HEK293 (cell line): ENCODE results near the gene STRBP.

Source experiments
- CTCF ChIA-PET: fragments of 350-600 bp; formaldehyde crosslinking; extraction: SDS; loops from one replicate; lab custom pipeline; 2021; ENCODE audit warnings: antibody characterized with exemption; lab: Yijun Ruan, JAX
- POLR2A ChIA-PET: fragments of 300-600 bp; formaldehyde crosslinking; extraction: SDS; loops from one replicate; lab custom pipeline; 2020; ENCODE audit warnings: antibody characterized with exemption, inconsistent platforms; lab: Yijun Ruan, JAX
- H3K27ac ChIP-seq: fragments of 200-500 bp; sonication (Bioruptor generic); 2 replicates; pipeline ENCODE4 v1.5.1; 2014; ENCODE audit warnings: low read depth, low read length, control low read depth, inconsistent platforms; ENCODE audit errors: extremely low read depth
- H3K36me3 ChIP-seq, 2 experiments: fragments of 200-500 bp in 1 of 2; sonication (Bioruptor generic) in 1 of 2; 1 replicate in 1 of 2; 2 replicates in 1 of 2; pipeline ENCODE4 v1.5.1; 2014 to 2017; ENCODE audit warnings: inconsistent platforms in 2 of 2, low read length in 2 of 2; ENCODE audit not compliant: control insufficient read depth in 2 of 2, insufficient read depth in 1 of 2
- H3K4me1 ChIP-seq: fragments of 200-500 bp; sonication (Bioruptor generic); 2 replicates; pipeline ENCODE4 v1.5.1; 2014; ENCODE audit warnings: mild to moderate bottlenecking, low read length, inconsistent platforms; ENCODE audit not compliant: control insufficient read depth, insufficient read depth
- H3K4me3 ChIP-seq: 2 replicates; pipeline ENCODE4 v1.5.1; 2011; ENCODE audit warnings: low read depth, mild to moderate bottlenecking, control low read depth, low read length, moderate library complexity
- H3K9me3 ChIP-seq: fragments of 200-500 bp; sonication (Bioruptor generic); 2 replicates; pipeline ENCODE4 v1.5.1; 2014; ENCODE audit warnings: low read depth, low read length, inconsistent platforms; ENCODE audit not compliant: control insufficient read depth, insufficient read depth
- GLIS2 ChIP-seq: fragments of 450-650 bp; formaldehyde crosslinking; IDR thresholded peaks from 2 replicates; pipeline ENCODE4 v1.5.1; 2016; ENCODE audit warnings: missing biosample characterization, missing genetic modification characterization
- MEIS1 ChIP-seq: sonication (generic); formaldehyde crosslinking; IDR thresholded peaks from 2 replicates; pipeline ENCODE4 v1.8.1; 2022; ENCODE audit warnings: missing genetic modification reagents, mild to moderate bottlenecking, borderline replicate concordance
- PRDM2 ChIP-seq: fragments of 450-650 bp; formaldehyde crosslinking; IDR thresholded peaks from 2 replicates; pipeline ENCODE4 v1.5.1; 2016; ENCODE audit warnings: missing biosample characterization, missing genetic modification characterization, borderline replicate concordance
- ZBTB1 ChIP-seq: fragments of 450-650 bp; formaldehyde crosslinking; IDR thresholded peaks from 2 replicates; pipeline ENCODE4 v1.5.1; 2016; ENCODE audit warnings: missing biosample characterization, missing genetic modification characterization
- ZBTB7A ChIP-seq: fragments of 450-650 bp; formaldehyde crosslinking; IDR thresholded peaks from 2 replicates; pipeline ENCODE4 v1.5.1; 2016; ENCODE audit warnings: low read depth, missing biosample characterization, missing genetic modification characterization
- ZFP3 ChIP-seq: fragments of 450-650 bp; formaldehyde crosslinking; IDR thresholded peaks from 2 replicates; pipeline ENCODE4 v1.5.1; 2016; ENCODE audit warnings: low read depth, missing biosample characterization, missing genetic modification characterization
- ZNF157 ChIP-seq: fragments of 450-650 bp; formaldehyde crosslinking; IDR thresholded peaks from 2 replicates; pipeline ENCODE4 v1.5.1; 2016; ENCODE audit warnings: missing biosample characterization, missing genetic modification characterization
- ZNF169 ChIP-seq: fragments of 450-650 bp; formaldehyde crosslinking; IDR thresholded peaks from 2 replicates; pipeline ENCODE4 v1.5.1; 2016; ENCODE audit warnings: missing biosample characterization, missing genetic modification characterization
- ZNF214 ChIP-seq: fragments of 450-650 bp; formaldehyde crosslinking; IDR thresholded peaks from 2 replicates; pipeline ENCODE4 v1.5.1; 2017; ENCODE audit warnings: missing biosample characterization, mild to moderate bottlenecking, missing genetic modification characterization, borderline replicate concordance
- ZNF248 ChIP-seq: fragments of 450-650 bp; formaldehyde crosslinking; IDR thresholded peaks from 2 replicates; pipeline ENCODE4 v1.5.1; 2017; ENCODE audit warnings: missing biosample characterization, missing genetic modification characterization
- ZNF341 ChIP-seq: fragments of 450-650 bp; formaldehyde crosslinking; IDR thresholded peaks from 2 replicates; pipeline ENCODE4; 2016; ENCODE audit warnings: low read depth, missing biosample characterization, missing genetic modification characterization
- ZNF449 ChIP-seq: fragments of 450-650 bp; formaldehyde crosslinking; IDR thresholded peaks from 2 replicates; pipeline ENCODE4 v1.5.1; 2017; ENCODE audit warnings: missing biosample characterization, mild to moderate bottlenecking, missing genetic modification characterization, moderate library complexity
- ZNF513 ChIP-seq: fragments of 450-650 bp; IDR thresholded peaks from 2 replicates; pipeline ENCODE4 v1.5.1; 2018; ENCODE audit warnings: missing biosample characterization, missing genetic modification characterization
- ZNF529 ChIP-seq: fragments of 450-650 bp; formaldehyde crosslinking; IDR thresholded peaks from 2 replicates; pipeline ENCODE4 v1.5.1; 2017; ENCODE audit warnings: missing genetic modification characterization, missing biosample characterization; ENCODE audit not compliant: insufficient replicate concordance
- ZNF544 ChIP-seq: fragments of 450-650 bp; formaldehyde crosslinking; IDR thresholded peaks from 2 replicates; pipeline ENCODE4 v1.5.0; 2017; ENCODE audit warnings: missing biosample characterization, missing genetic modification characterization
- ZNF549 ChIP-seq: fragments of 450-650 bp; IDR thresholded peaks from 2 replicates; pipeline ENCODE4 v1.5.1; 2018; ENCODE audit warnings: missing biosample characterization, missing genetic modification characterization, mild to moderate bottlenecking, inconsistent platforms, moderate library complexity
- ZNF600 ChIP-seq: fragments of 450-650 bp; formaldehyde crosslinking; IDR thresholded peaks from 2 replicates; pipeline ENCODE4 v1.5.1; 2016; ENCODE audit warnings: missing biosample characterization, missing genetic modification characterization
- ZSCAN30 ChIP-seq: fragments of 450-650 bp; IDR thresholded peaks from 2 replicates; pipeline ENCODE4 v1.5.1; 2018; ENCODE audit warnings: missing biosample characterization, mild to moderate bottlenecking, missing genetic modification characterization, moderate library complexity
- TF ChIP-seq, protein P1 (sequence below): fragments of 450-650 bp; formaldehyde crosslinking; IDR thresholded peaks from 2 replicates; pipeline ENCODE4 v1.5.1; 2016; ENCODE audit warnings: missing biosample characterization, missing genetic modification characterization
- TF ChIP-seq, protein P2 (sequence below): fragments of 450-650 bp; formaldehyde crosslinking; IDR thresholded peaks from 2 replicates; pipeline ENCODE4 v1.5.1; 2016; ENCODE audit warnings: missing biosample characterization, missing genetic modification characterization
- TF ChIP-seq, protein P3 (sequence below): fragments of 450-650 bp; IDR thresholded peaks from 2 replicates; pipeline ENCODE4 v1.5.1; 2018; ENCODE audit warnings: missing biosample characterization, mild to moderate bottlenecking, missing genetic modification characterization

Gene STRBP

DNA sequence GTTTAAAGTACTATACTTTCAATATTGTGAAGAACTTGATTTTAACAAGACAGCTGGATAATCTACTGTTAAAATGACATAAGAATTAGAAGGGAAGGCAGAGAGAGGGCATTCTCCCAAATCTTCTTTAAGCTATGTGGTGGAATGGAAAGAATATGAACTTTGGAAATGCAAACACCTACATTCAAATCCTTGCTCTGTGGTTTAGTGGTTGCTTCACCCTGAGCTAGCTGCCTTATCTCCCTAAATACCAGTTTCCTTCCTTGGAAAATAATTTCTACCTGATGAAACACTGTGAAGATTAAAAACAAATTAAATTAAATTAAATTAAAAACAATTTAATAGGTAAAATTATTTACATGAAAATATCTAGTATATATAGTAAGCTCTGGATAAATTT lies 136.4 kb downstream of the STRBP start (continued):
- TF ChIP-seq ZBTB1 (no peak), MEIS1 (CRISPR knock-in tag) (no peak), ZNF157 (tag by site-specific recombination) (no peak), ZBTB7A (no peak)

DNA sequence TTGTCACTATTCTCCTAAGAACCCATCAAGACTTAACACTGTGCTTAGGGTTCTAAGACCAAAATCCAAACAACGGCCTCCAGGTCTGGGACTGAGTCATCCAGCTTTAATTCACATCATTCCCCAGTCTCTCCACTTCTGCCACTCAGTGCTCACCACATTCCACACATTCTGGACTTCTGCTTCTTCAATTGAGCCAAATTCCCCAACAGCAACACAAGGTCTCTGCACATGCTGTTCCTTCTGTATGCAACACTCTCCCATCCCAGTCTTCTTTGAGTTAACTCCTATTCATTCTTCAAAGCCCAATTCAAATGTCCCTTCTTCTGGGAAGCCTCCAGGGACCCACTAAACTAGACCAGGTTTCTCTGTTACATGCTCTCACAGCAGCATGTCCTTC lies 137.1 kb downstream of the STRBP start:
- Histone ChIP-seq H3K4me1 (no peaks in the 10 kb centered on the region), H3K9me3 (no peaks in the 10 kb centered on the region), H3K27ac (no peak overlapping the region), H3K36me3 (peaks cover 0 to 38% of the 10 kb centered on the region in 2 experiments; a peak in 1 of 3 replicates), H3K4me3 (no peak overlapping the region)
- TF ChIP-seq ZFP3 (tag by site-specific recombination) (peak; percentile 80), GLIS2 (no peak)
- CTCF ChIA-PET: interaction anchor here (0.5 kb wide), 1 partner anchor 206 kb away, joined by 3 read pairs; no protein-coding TSS in a partner anchor
- POLR2A ChIA-PET: no interaction called here

GRCh38 chr9:123129423-123129822 lies 139.0 kb downstream of the STRBP start:
- Histone ChIP-seq H3K36me3 (peaks cover 0 to 34% of the 10 kb centered on the region in 2 experiments; a peak in 1 of 3 replicates), H3K9me3 (no peaks in the 10 kb centered on the region), H3K4me1 (no peaks in the 10 kb centered on the region), H3K27ac (no peak overlapping the region), H3K4me3 (no peak overlapping the region)
- ChIA-PET POLR2A (no interaction called here), CTCF (interaction anchor here (0.6 to 1.2 kb wide), 2 partner anchors 221 to 1124 kb away, joined by 3 to 5 read pairs; no protein-coding TSS in a partner anchor)
- TF ChIP-seq ZSCAN30 (tag by site-specific recombination) (no peak), ZNF214 (tag by site-specific recombination) (no peak), ZNF529 (tag by site-specific recombination) (no peak), PRDM2 (no peak), ZNF549 (tag by site-specific recombination) (no peak), ZNF513 (tag by site-specific recombination) (no peak), ZNF248 (tag by site-specific recombination) (no peak), ZNF449 (tag by site-specific recombination) (no peak), ZNF544 (tag by site-specific recombination) (no peak), ZNF169 (tag by site-specific recombination) (no peak), ZNF341 (tag by site-specific recombination) (no peak), ZNF600 (tag by site-specific recombination) (no peak)
- TF ChIP-seq, protein P1, sequence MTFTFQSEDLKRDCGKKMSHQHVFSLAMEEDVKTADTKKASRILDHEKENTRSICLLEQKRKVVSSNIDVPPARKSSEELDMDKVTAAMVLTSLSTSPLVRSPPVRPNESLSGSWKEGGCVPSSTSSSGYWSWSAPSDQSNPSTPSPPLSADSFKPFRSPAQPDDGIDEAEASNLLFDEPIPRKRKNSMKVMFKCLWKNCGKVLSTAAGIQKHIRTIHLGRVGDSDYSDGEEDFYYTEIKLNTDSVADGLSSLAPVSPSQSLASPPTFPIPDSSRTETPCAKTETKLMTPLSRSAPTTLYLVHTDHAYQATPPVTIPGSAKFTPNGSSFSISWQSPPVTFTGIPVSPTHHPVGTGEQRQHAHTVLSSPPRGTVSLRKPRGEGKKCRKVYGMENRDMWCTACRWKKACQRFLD (tag by site-specific recombination): no peak
- TF ChIP-seq, protein P2, sequence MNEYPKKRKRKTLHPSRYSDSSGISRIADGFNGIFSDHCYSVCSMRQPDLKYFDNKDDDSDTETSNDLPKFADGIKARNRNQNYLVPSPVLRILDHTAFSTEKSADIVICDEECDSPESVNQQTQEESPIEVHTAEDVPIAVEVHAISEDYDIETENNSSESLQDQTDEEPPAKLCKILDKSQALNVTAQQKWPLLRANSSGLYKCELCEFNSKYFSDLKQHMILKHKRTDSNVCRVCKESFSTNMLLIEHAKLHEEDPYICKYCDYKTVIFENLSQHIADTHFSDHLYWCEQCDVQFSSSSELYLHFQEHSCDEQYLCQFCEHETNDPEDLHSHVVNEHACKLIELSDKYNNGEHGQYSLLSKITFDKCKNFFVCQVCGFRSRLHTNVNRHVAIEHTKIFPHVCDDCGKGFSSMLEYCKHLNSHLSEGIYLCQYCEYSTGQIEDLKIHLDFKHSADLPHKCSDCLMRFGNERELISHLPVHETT (tag by site-specific recombination): no peak
- TF ChIP-seq, protein P3, sequence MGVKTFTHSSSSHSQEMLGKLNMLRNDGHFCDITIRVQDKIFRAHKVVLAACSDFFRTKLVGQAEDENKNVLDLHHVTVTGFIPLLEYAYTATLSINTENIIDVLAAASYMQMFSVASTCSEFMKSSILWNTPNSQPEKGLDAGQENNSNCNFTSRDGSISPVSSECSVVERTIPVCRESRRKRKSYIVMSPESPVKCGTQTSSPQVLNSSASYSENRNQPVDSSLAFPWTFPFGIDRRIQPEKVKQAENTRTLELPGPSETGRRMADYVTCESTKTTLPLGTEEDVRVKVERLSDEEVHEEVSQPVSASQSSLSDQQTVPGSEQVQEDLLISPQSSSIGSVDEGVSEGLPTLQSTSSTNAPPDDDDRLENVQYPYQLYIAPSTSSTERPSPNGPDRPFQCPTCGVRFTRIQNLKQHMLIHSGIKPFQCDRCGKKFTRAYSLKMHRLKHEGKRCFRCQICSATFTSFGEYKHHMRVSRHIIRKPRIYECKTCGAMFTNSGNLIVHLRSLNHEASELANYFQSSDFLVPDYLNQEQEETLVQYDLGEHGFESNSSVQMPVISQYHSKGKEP (tag by site-specific recombination): no peak
